Cardiac muscle cell (in vitro differentiated cells and primary cell): ENCODE data around the gene AQP2. TPM values are rescaled to one million over a fixed set of nuclear protein-coding genes. Genes with fewer than 3 reads are reported as not detected.
A peak's percentile ranks its signal among the peaks of the same experiment; 100 is the strongest.

ENCODE experiments used
- DNase-seq, 2 donors: peaks; one replicate each; pipeline versions ENCODE4 v3.0.0 to v3.0.0-alpha.2; 2010 to 2017; ENCODE audit warnings: low read depth in 1 of 2, low spot score in 1 of 2
- H3K27ac ChIP-seq: fragments of 200-600 bp; sonication (generic); 2 replicates; pipeline ENCODE4 v1.5.1; 2016
- H3K27me3 ChIP-seq: fragments of 200-600 bp; sonication (generic); 2 replicates; pipeline ENCODE4 v1.6.0; 2016; ENCODE audit warnings: control low read depth
- H3K36me3 ChIP-seq: fragments of 200-600 bp; sonication (generic); 2 replicates; pipeline ENCODE4 v1.5.1; 2016; ENCODE audit warnings: control low read depth
- H3K4me1 ChIP-seq: fragments of 200-600 bp; sonication (generic); 2 replicates; pipeline ENCODE4 v1.8.1; 2017; ENCODE audit warnings: low read depth, mild to moderate bottlenecking, mixed run types
- H3K4me3 ChIP-seq: fragments of 200-600 bp; sonication (generic); 2 replicates; pipeline ENCODE4 v1.5.1; 2016; ENCODE audit warnings: mild to moderate bottlenecking
- H3K9me3 ChIP-seq: fragments of 200-600 bp; sonication (generic); 2 replicates; pipeline ENCODE4 v1.5.1; 2017; ENCODE audit warnings: low read depth, mild to moderate bottlenecking, control low read depth
- polyA plus RNA-seq: library from polyadenylated mRNA; unstranded; fragments of >200 nt; fragmentation: Nextera tagmentation; extraction: Ambion mirVana; gene quantifications from 2 replicates; pipeline ENCODE4 v1.2.1, GENCODE V29; 2016
- total RNA-seq: library from RNA; depleted of rRNA; stranded (reverse); fragments of >200 nt; gene quantifications from 2 replicates; pipeline ENCODE4 v1.2.3, GENCODE V29; 2016
- TF ChIP-seq, protein P1 (sequence below): IDR thresholded peaks from 2 replicates; pipeline ENCODE4 v1.5.1; 2012; ENCODE audit warnings: low read depth, mild to moderate bottlenecking, low read length

AQP2 gene
- total and polyA plus RNA-seq, 2 experiments from 2014 or later: not detected

- Histone ChIP-seq H3K4me1 (peaks cover 21% of the 10 kb centered on the region), H3K27me3 (no peaks in the 10 kb centered on the region), H3K27ac (no peak overlapping the region), H3K4me3 (no peak overlapping the region), H3K9me3 (no peaks in the 10 kb centered on the region), H3K36me3 (no peaks in the 10 kb centered on the region)
- DNase-seq: peak in 1 of 2 donors; percentile 60
- TF ChIP-seq, protein P1, sequence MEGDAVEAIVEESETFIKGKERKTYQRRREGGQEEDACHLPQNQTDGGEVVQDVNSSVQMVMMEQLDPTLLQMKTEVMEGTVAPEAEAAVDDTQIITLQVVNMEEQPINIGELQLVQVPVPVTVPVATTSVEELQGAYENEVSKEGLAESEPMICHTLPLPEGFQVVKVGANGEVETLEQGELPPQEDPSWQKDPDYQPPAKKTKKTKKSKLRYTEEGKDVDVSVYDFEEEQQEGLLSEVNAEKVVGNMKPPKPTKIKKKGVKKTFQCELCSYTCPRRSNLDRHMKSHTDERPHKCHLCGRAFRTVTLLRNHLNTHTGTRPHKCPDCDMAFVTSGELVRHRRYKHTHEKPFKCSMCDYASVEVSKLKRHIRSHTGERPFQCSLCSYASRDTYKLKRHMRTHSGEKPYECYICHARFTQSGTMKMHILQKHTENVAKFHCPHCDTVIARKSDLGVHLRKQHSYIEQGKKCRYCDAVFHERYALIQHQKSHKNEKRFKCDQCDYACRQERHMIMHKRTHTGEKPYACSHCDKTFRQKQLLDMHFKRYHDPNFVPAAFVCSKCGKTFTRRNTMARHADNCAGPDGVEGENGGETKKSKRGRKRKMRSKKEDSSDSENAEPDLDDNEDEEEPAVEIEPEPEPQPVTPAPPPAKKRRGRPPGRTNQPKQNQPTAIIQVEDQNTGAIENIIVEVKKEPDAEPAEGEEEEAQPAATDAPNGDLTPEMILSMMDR: no peak
Observed at GRCh38 chr12:49975318-49975761, 24.8 kb downstream of the AQP2 start.

- no peak for DNase-seq
- no peak overlapping the region for H3K4me3 ChIP-seq
- no peaks in the 10 kb centered on the region for H3K9me3 ChIP-seq
- no peaks in the 10 kb centered on the region for H3K27me3 ChIP-seq
- no peak overlapping the region for H3K27ac ChIP-seq
- peaks cover 29% of the 10 kb centered on the region for H3K4me1 ChIP-seq
- TF ChIP-seq, protein P1: no peak
- H3K36me3 ChIP-seq: no peaks in the 10 kb centered on the region
Observed at GRCh38 chr12:49976557-49976956, 26.0 kb downstream of the AQP2 start.

GRCh38 chr12:49978125-49978524 is 27.6 kb downstream of the AQP2 start:
- Histone ChIP-seq H3K27ac (no peak overlapping the region), H3K4me3 (no peak overlapping the region), H3K36me3 (no peaks in the 10 kb centered on the region), H3K4me1 (peaks cover 29% of the 10 kb centered on the region), H3K9me3 (no peaks in the 10 kb centered on the region), H3K27me3 (no peaks in the 10 kb centered on the region)
- TF ChIP-seq, protein P1: no peak
- no peak for DNase-seq

- Histone ChIP-seq H3K27ac (no peak overlapping the region), H3K4me1 (peaks cover 36% of the 10 kb centered on the region), H3K36me3 (no peaks in the 10 kb centered on the region), H3K4me3 (no peak overlapping the region), H3K9me3 (no peaks in the 10 kb centered on the region), H3K27me3 (no peaks in the 10 kb centered on the region)
- TF ChIP-seq, protein P1: no peak
- DNase-seq: no peak
Observed at GRCh38 chr12:49979016-49979586, 28.6 kb downstream of the AQP2 start.

GRCh38 chr12:49979791-49980190 is 29.3 kb downstream of the AQP2 start:
- DNase-seq: no peak
- H3K4me3 ChIP-seq: no peak overlapping the region
- no peaks in the 10 kb centered on the region for H3K36me3 ChIP-seq
- no peaks in the 10 kb centered on the region for H3K27me3 ChIP-seq
- no peak overlapping the region for H3K27ac ChIP-seq
- H3K4me1 ChIP-seq: peaks cover 41% of the 10 kb centered on the region
- TF ChIP-seq, protein P1: no peak
- H3K9me3 ChIP-seq: no peaks in the 10 kb centered on the region
